ENCODE data around the gene CDH23.

CDH23 gene

DNA sequence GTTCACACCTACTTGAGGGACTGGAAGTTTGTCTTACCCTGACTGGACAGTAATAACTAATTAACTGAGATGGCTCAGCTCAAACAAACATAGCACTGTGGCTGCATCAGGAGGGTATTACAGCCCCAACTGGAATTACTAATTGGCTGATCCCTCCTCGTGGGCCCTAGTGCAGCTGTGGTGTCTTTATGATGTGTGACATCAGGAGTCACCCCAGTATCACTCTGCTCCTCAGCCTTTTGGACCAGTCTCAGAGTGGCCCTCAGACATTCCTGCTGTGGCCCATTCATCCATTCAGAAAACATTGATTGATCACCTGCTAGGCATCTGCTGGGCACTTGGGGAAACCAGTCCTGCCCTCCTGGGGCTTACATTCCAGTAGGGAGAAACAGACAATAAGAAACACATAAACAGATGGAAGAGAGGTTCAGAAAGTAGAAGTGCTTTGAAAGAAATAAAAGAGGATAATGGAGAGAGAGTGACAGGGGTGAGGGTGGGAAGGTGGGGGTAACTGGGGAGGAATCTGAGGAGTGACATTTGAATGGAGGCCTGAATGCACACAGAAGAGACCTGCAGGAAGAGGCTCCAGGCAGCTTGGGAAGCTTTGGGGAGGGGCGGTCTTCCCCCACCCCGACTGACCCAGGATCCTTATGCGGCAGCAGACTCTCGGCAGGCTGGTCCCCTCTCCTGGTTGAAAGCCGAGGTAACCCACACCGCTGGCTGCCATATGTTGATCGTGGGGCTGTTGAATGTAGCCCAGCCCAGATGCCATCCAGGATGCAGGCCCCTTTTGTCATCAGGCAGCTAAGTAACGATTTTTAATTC lies 209.7 kb downstream of the CDH23 start:
- H3K4me3 ChIP-seq (ENCODE audit: low read depth, low read length) = no peak overlapping the region
- TF ChIP-seq, protein P1, sequence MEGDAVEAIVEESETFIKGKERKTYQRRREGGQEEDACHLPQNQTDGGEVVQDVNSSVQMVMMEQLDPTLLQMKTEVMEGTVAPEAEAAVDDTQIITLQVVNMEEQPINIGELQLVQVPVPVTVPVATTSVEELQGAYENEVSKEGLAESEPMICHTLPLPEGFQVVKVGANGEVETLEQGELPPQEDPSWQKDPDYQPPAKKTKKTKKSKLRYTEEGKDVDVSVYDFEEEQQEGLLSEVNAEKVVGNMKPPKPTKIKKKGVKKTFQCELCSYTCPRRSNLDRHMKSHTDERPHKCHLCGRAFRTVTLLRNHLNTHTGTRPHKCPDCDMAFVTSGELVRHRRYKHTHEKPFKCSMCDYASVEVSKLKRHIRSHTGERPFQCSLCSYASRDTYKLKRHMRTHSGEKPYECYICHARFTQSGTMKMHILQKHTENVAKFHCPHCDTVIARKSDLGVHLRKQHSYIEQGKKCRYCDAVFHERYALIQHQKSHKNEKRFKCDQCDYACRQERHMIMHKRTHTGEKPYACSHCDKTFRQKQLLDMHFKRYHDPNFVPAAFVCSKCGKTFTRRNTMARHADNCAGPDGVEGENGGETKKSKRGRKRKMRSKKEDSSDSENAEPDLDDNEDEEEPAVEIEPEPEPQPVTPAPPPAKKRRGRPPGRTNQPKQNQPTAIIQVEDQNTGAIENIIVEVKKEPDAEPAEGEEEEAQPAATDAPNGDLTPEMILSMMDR (IDR thresholded peaks at IDR 0.05; ENCODE audit: low read depth, low read length) = no peak
- DNase-seq (ENCODE audit: low read depth, low spot score) = no peak
- in situ Hi-C loops (cut with HindIII; ENCODE audit: low sequenced_read_pairs) = no loop called here

DNA sequence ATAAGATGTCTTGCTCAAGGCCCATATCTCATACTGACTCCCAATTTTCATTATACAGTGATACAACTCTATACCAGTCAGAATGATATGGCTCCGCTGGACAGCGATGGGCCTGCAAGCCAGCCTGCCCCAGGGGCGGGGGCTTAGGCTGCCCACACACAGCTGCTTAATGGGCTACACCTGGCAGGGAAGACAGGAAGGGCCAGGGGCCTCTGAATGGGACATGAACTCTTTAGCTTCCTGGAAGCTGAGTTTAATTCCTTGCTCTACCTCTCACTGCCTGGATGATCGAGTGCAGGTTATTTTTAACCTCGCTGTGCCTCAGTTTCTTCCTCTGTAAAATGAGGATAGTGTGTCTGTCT lies 210.3 kb downstream of the CDH23 start:
- TF ChIP-seq, protein P1 (IDR thresholded peaks at IDR 0.05; ENCODE audit: low read depth, low read length) = no peak
- no peak overlapping the region for H3K4me3 ChIP-seq (ENCODE audit: low read depth, low read length)
- DNase-seq (ENCODE audit: low read depth, low spot score) = no peak
- in situ Hi-C loops (cut with HindIII; ENCODE audit: low sequenced_read_pairs) = no loop called here

DNA sequence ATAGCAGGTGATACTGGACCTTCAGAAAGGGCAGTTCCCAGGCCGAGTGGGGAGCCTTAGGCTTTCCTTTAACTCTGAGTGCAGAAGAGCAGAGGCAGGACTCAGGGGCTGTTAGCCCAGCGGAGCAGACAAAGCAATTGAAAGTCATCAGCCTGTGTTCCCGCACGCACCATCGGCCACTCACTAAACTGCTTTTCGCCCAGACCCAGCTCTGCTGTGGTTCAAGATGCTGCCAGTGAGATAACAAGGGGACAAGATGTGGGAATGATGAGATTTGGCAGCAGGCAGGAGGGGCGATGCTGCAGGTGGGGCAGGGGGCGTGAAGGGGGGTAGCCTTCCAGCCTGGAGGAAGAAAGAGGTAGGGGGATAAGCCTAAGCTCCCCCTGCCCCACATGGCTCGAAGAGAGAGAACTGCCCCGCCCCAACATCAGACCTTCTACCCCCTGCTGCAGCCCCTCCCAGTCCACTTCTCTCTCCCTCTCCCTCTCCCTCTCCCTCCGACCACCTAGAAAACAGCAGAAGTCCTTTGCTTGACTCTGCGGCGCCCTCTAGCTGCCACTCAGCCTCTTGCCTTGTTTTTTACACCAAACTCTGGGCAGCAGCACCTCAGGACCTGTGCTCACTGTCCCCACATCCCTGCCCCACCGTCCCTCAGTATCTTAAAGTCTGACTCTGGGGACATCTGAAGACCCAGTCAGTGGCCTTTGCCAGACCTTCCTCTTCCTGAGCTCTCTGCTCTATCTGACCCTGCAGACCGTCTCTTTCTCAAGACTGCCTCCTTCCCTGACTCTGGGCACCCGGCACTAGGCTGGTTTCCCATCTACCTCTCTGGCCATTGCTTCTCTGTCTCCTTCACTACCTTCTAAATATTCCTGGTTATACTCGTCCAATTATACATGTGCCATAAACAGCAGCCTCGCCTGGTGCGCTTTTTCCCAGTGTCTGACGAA lies 212.4 kb downstream of the CDH23 start:
- no peak overlapping the region for H3K4me3 ChIP-seq (ENCODE audit: low read depth, low read length)
- TF ChIP-seq, protein P1 (IDR thresholded peaks at IDR 0.05; ENCODE audit: low read depth, low read length) = peak; percentile 92
- in situ Hi-C loops (cut with HindIII; ENCODE audit: low sequenced_read_pairs) = no loop called here
- DNase-seq (ENCODE audit: low read depth, low spot score) = peak; percentile 66

DNA sequence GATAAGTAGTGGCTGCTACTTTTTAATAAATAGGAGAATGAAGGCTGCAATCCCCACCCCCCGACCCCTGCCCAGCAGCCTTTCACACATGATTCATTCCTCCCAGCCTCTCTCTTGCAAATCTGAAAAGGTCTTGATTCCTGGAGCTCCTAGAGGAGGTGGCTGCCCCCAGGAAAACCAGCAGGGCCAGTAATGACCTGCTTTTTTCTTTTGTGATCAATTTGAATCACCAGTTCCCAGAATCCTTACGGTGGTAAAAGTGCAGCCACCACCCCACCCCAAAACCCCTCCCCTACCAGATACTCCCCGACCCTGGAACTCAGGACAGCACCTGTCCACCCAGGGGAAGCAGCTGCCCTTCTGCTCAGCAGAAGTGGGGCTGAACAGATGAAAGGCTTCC lies 213.9 kb downstream of the CDH23 start:
- in situ Hi-C loops (cut with HindIII; ENCODE audit: low sequenced_read_pairs) = no loop called here
- TF ChIP-seq, protein P1 (IDR thresholded peaks at IDR 0.05; ENCODE audit: low read depth, low read length) = no peak

DNA sequence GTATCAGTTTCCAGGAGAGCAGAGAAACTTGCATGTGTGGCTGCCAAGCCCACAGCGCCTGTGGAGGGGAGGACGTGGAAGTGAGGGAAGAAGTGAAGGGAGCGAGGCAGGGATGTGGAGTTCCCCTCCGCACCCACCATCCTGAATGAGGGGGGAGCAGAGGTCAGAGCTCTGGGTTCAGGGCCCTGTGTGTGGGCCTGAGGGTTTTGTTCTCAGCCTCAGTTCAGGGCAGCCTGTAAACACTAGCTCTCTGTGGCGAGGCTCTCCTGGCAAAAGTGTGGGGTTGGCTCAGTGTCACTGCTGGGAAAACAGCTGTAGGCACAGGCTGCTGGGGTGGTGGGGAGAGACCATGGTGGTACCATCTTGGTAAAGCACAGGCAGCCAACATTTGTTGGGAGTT lies 214.4 kb downstream of the CDH23 start:
- H3K4me3 ChIP-seq (ENCODE audit: low read depth, low read length) = no peak overlapping the region
- TF ChIP-seq, protein P1 (IDR thresholded peaks at IDR 0.05; ENCODE audit: low read depth, low read length) = no peak
- DNase-seq (ENCODE audit: low read depth, low spot score) = no peak
- in situ Hi-C loops (cut with HindIII; ENCODE audit: low sequenced_read_pairs) = no loop called here

More for the DNA sequence above, 213.9 kb downstream of the CDH23 start:
- H3K4me3 ChIP-seq (ENCODE audit: low read depth, low read length) = no peak overlapping the region
- no peak for DNase-seq (ENCODE audit: low read depth, low spot score)

DNA sequence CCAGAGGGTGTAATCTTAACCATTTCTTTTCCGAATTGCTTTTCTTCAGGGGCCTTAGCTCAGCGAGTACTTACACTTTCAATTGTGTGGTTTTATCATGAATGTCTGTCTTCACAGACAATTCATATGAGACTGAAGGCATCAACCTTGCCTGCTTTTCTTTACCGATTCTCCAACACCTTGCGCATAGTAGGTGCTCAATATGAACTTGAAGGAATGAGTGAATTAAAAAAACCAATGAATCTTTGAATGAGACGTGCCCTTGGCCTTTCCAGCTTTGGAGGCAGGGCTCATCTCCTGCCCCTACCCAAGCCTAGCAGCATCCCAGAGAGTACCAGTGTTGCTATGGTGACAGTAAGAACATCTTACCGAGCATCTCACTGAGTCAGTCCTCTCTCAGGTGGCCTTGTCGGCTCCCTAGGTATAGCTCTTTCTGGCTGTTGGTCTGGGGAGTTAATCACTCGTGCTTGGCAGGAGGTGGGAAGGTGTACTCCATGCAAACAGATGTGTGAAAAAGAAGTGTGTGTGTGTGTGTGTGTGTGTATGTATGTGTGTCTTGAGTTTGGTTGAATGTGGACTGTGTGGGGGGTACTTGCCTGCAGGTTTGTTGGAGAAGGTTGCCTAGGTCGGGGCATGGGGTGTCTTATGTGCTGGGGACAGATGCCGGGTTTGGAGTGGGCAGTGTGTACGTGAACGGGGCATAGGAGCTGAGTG lies 215.1 kb downstream of the CDH23 start:
- no peak for DNase-seq (ENCODE audit: low read depth, low spot score)
- in situ Hi-C loops (cut with HindIII; ENCODE audit: low sequenced_read_pairs) = no loop called here
- TF ChIP-seq, protein P1 (IDR thresholded peaks at IDR 0.05; ENCODE audit: low read depth, low read length) = no peak
- no peak overlapping the region for H3K4me3 ChIP-seq (ENCODE audit: low read depth, low read length)

Data from astrocyte of the spinal cord (primary cell).